Stimulated activated CD4-positive, alpha-beta T cell treated with anti-CD3 and anti-CD28 coated beads, Interleukin-2, amount 100 ng/mL, for 24 hours (primary cell): ENCODE measurements around the gene CD1D.
"Not testable (repeated sequence)": the region's sequence is repeated elsewhere in the genome, so short reads cannot be mapped to it uniquely, and the experiment has no call there.

Source experiments
- DNase-seq, 2 donors: peaks; one replicate each; pipeline ENCODE4 v3.0.0-alpha.2; 2020

CD1D gene

GRCh38 chr1:158176849-158177699 lies 3.6 kb upstream of the CD1D start:
- DNase-seq, result not testable (repeated sequence)

- DNase-seq, result peak; percentile 22 to 53
Measured at GRCh38 chr1:158177700-158178450, 2.8 kb upstream of the CD1D start.

- DNase-seq, result no peak
Measured at GRCh38 chr1:158179301-158180041, 1.2 kb upstream of the CD1D start.

GRCh38 chr1:158181577-158181922 lies 855 bp downstream of the CD1D start:
- DNase-seq, result no peak

- no peak for DNase-seq
Measured at GRCh38 chr1:158185770-158186169, 5.1 kb downstream of the CD1D start.

GRCh38 chr1:158186180-158186579 lies 5.5 kb downstream of the CD1D start:
- no peak for DNase-seq

- DNase-seq, result no peak
Measured at GRCh38 chr1:158188611-158189010, 7.9 kb downstream of the CD1D start.

DNA sequence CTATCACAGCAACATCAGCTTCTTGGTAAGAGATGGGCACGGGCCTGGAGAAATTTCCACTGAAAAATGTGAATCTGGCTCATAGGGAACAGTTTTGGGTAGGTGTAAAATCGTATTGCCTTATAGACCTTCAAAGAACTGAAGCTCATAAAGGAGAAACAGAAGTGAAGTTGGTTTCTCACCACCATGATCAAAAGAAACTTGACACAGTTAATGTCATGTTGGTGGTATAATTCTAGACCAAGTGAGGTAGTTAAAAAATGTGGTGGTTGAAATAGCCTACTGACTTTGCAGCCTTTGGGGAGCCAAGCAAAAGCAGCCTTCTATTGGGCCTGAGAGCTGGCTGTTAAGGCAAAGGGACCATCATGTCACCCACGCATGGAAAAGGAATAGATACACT lies 8.9 kb downstream of the CD1D start:
- DNase-seq, result no peak

GRCh38 chr1:158191299-158191698 lies 10.6 kb downstream of the CD1D start:
- no peak for DNase-seq

DNA sequence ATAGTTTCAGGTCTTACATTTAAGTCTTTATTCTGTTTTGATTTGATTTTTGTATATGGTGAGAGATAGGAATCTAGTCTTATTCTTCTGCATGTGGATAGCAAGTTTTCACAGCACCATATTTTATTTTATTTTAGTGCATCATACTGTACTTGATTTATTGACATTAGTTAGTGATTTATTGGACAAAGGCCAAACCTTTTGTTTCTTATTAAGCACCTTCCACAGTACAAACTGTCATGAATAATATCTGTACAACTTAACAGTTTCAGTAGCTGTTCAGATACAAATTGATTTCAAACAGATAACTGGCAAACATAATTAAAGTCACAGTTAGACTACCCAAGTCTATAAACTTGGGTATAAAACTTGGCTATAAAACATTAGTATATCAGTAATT lies 15.8 kb downstream of the CD1D start:
- DNase-seq, result no peak

- no peak for DNase-seq
Measured at GRCh38 chr1:158199849-158200248, 19.2 kb downstream of the CD1D start.

DNA sequence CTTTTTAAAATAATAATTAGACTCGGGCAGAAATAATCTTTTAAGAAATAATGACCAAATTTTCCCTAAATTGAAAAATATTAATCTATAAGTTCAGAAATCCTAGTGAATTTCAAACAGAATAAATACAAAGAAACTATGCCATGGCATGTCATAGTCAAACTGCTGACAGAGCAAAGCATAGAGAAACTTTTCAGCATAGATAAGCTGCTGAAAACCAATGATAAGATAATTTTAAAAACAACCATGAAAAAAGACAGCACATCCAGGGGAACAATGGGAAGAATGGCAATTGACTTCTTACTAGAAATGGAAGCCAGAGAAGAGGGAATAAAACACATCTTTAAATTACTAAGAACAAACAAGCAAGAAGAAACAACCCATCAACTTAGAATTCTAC lies 19.8 kb downstream of the CD1D start:
- DNase-seq, result no peak

- DNase-seq, result no peak
Measured at GRCh38 chr1:158203693-158204457, 23.2 kb downstream of the CD1D start.

- DNase-seq, result no peak
Measured at GRCh38 chr1:158204458-158204827, 23.7 kb downstream of the CD1D start.

GRCh38 chr1:158208586-158209116 lies 28.0 kb downstream of the CD1D start:
- no peak for DNase-seq

DNA sequence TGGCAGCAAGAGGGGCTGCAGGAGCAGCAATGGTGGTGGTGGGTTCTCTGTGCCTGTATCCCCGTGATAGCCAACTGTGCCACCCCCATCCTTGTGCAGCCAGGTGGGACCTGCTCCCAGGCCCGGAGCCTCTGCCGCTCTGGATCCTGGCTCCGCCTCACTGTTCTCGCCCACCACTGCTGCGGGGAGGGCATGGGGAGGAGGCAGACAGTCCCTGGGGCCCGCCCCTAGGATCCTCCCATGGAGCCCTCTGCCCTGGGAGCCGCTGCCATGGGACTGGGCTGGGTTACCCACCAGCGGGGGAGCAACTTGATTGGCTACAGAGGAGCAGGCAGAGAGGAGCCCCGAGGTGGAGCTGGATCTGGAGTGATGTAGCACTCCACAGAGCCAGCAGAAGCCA lies 31.6 kb downstream of the CD1D start:
- no peak for DNase-seq

GRCh38 chr1:158223445-158223844 lies 42.8 kb downstream of the CD1D start:
- not testable (repeated sequence) for DNase-seq

DNA sequence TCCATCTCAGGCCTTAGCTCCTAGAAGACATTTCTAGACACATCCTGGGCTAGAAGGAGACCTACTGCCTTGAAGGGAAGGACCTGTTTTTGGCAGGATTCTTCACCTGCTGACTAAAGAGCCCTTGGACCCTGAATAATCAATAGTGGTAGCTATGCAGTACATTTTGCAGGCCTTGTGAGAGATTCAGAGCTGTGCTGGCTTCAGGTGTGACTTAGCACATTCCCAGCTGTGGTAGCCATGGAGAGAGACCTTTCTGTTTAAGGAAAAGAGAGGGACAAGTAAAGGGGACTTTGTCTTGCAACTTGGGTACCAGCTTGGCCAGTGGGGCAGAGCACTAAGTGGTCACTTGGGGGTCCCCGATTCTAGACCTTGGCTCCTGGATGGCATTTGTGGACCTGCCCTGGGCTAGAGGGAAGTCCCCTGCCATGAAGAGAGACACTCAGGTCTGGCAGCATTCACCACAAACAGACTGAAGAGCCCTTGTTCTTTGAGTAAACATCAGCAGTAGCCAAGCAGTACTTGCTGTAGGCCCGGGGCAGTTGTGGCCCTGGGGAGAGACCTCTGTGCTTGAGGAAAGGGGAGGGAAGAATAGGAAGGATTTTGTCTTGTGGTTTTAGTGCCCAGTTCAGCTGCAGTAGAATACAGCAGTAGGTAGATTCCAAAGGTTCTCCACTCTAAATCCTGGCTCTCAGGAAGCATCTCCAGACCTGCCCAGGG lies 47.4 kb downstream of the CD1D start:
- no peak for DNase-seq
